Smooth muscle cell (in vitro differentiated cells): Measurements from ENCODE around the gene PSMD7. TPM values are rescaled to one million over a fixed set of nuclear protein-coding genes. Genes with fewer than 3 reads are reported as not detected.

Experiments
- DNase-seq: peaks from one replicate; lab custom pipeline; 2025; ENCODE audit not compliant: unreplicated experiment; lab: John Stamatoyannopoulos, UW
- H2AFZ ChIP-seq: fragments of 200-600 bp; sonication (generic); 2 replicates; pipeline ENCODE4 v1.6.0; 2016; ENCODE audit warnings: antibody characterized with exemption, low read depth, mild to moderate bottlenecking
- H3F3A ChIP-seq: fragments of 200-600 bp; sonication (generic); 2 replicates; pipeline ENCODE4 v1.6.0; 2017; ENCODE audit warnings: antibody characterized with exemption, low read depth
- H3K27ac ChIP-seq: fragments of 200-600 bp; sonication (generic); 2 replicates; pipeline ENCODE4 v1.5.1; 2016; ENCODE audit warnings: low read depth, mild to moderate bottlenecking
- H3K27me3 ChIP-seq: fragments of 200-600 bp; sonication (generic); 2 replicates; pipeline ENCODE4 v1.6.1; 2016; ENCODE audit warnings: low read depth, mild to moderate bottlenecking
- H3K36me3 ChIP-seq: fragments of 200-600 bp; sonication (generic); 2 replicates; pipeline ENCODE4 v1.5.1; 2016; ENCODE audit warnings: low read depth
- H3K4me1 ChIP-seq: fragments of 200-600 bp; sonication (generic); 2 replicates; pipeline ENCODE4 v1.5.1; 2016; ENCODE audit warnings: low read depth
- H3K4me2 ChIP-seq: fragments of 200-600 bp; sonication (generic); 2 replicates; pipeline ENCODE4 v1.6.0; 2016; ENCODE audit warnings: mild to moderate bottlenecking
- H3K4me3 ChIP-seq: fragments of 200-600 bp; sonication (generic); 2 replicates; pipeline ENCODE4 v1.5.1; 2016; ENCODE audit warnings: mild to moderate bottlenecking
- H3K79me2 ChIP-seq: fragments of 200-600 bp; sonication (generic); 2 replicates; pipeline ENCODE4 v1.6.0; 2016; ENCODE audit warnings: low read depth, mild to moderate bottlenecking
- H3K9ac ChIP-seq: fragments of 200-600 bp; sonication (generic); 2 replicates; pipeline ENCODE4 v1.6.0; 2016; ENCODE audit warnings: low read depth
- H3K9me3 ChIP-seq: fragments of 200-600 bp; sonication (generic); replicated peaks from 2 replicates; pipeline ENCODE4 v1.5.1; 2016; ENCODE audit warnings: low read depth
- H4K20me1 ChIP-seq: fragments of 200-600 bp; sonication (generic); 2 replicates; pipeline ENCODE4 v1.6.0; 2016; ENCODE audit warnings: low read depth
- CTCF ChIP-seq: fragments of 200-600 bp; sonication (generic); IDR thresholded peaks from 2 replicates; pipeline ENCODE4 v1.5.1; 2017; ENCODE audit warnings: borderline replicate concordance, mild to moderate bottlenecking, antibody characterized with exemption; ENCODE audit not compliant: insufficient read depth, poor library complexity, severe bottlenecking
- WGBS: methylation state at CpG from one replicate; pipeline ENCODE4 v1.1.7; 2016; ENCODE audit warnings: low lambda C conversion rate; 5-methylcytosine and 5-hydroxymethylcytosine counted together
- polyA plus RNA-seq: library from polyadenylated mRNA; unstranded; fragments of >200 nt; fragmentation: Nextera tagmentation; extraction: Ambion mirVana; gene quantifications from 2 replicates; pipeline ENCODE4 v1.2.1, GENCODE V29; 2016
- total RNA-seq: library from RNA; depleted of rRNA; stranded (reverse); fragments of >200 nt; gene quantifications from 2 replicates; pipeline ENCODE4 v1.2.3, GENCODE V29; 2014

The PSMD7 gene
- total and polyA plus RNA-seq, 2 experiments from 2014 or later: 79.9 to 137 TPM

GRCh38 chr16:74291176-74291575 lies 5.4 kb upstream of the PSMD7 start:
- Histone ChIP-seq H3K36me3 (no peaks in the 10 kb centered on the region), H3K27ac (no peak overlapping the region), H3K4me2 (no peak overlapping the region), H3F3A (no peaks in the 10 kb centered on the region), H3K9ac (no peak overlapping the region), H3K9me3 (no peaks in the 10 kb centered on the region), H3K27me3 (no peaks in the 10 kb centered on the region), H2AFZ (no peak overlapping the region), H4K20me1 (no peaks in the 10 kb centered on the region), H3K79me2 (no peaks in the 10 kb centered on the region), H3K4me3 (no peak overlapping the region), H3K4me1 (peaks cover 6% of the 10 kb centered on the region)
- WGBS: 95% methylated on average over 5 of the region's 5 CpGs
- DNase-seq: no peak
- TF ChIP-seq CTCF: no peak

- Histone ChIP-seq H3K9me3 (no peaks in the 10 kb centered on the region), H3K36me3 (no peaks in the 10 kb centered on the region), H3K4me3 (no peak overlapping the region), H4K20me1 (no peaks in the 10 kb centered on the region), H3K4me2 (no peak overlapping the region), H3K27ac (no peak overlapping the region), H3F3A (no peaks in the 10 kb centered on the region), H3K9ac (no peak overlapping the region), H2AFZ (no peak overlapping the region), H3K4me1 (peaks cover 7% of the 10 kb centered on the region), H3K27me3 (no peaks in the 10 kb centered on the region), H3K79me2 (peaks cover under 1% of the 10 kb centered on the region)
- DNase-seq: no peak
- no peak for TF ChIP-seq CTCF
- 95% methylated on average over 1 of the region's 1 CpG for WGBS
These were observed 4.9 kb upstream of the PSMD7 start for GRCh38 chr16:74291577-74292208.

- H3K9ac ChIP-seq: peak overlapping the region; percentile 99
- peaks cover 10% of the 10 kb centered on the region for H3K36me3 ChIP-seq
- H3K27me3 ChIP-seq: no peaks in the 10 kb centered on the region
- WGBS: 19% methylated on average over 9 of the region's 9 CpGs
- H3F3A ChIP-seq: peaks cover 11% of the 10 kb centered on the region
- peaks cover 17% of the 10 kb centered on the region for H3K4me1 ChIP-seq
- H3K9me3 ChIP-seq: no peaks in the 10 kb centered on the region
- peak overlapping the region; percentile 93 for H3K27ac ChIP-seq
- no peak for DNase-seq
- peak overlapping the region; percentile 99 for H3K4me3 ChIP-seq
- peaks cover 40% of the 10 kb centered on the region for H3K79me2 ChIP-seq
- peaks cover 32% of the 10 kb centered on the region for H4K20me1 ChIP-seq
- TF ChIP-seq CTCF: no peak
- H3K4me2 ChIP-seq: peak overlapping the region; percentile 92
- H2AFZ ChIP-seq: peak overlapping the region; percentile 84
These were observed 546 bp upstream of the PSMD7 start for GRCh38 chr16:74296104-74296431.

- H3K9me3 ChIP-seq: no peaks in the 10 kb centered on the region
- DNase-seq: no peak
- peak overlapping the region; percentile 99 for H3K4me3 ChIP-seq
- peaks cover 11% of the 10 kb centered on the region for H3F3A ChIP-seq
- 1% methylated on average over 27 of the region's 27 CpGs for WGBS
- H3K27ac ChIP-seq: peak overlapping the region; percentile 93
- peaks cover 32% of the 10 kb centered on the region for H4K20me1 ChIP-seq
- peak overlapping the region; percentile 99 for H3K9ac ChIP-seq
- no peak for TF ChIP-seq CTCF
- H3K4me1 ChIP-seq: peaks cover 17% of the 10 kb centered on the region
- peak overlapping the region; percentile 92 for H3K4me2 ChIP-seq
- peak overlapping the region; percentile 84 for H2AFZ ChIP-seq
- peaks cover 14% of the 10 kb centered on the region for H3K36me3 ChIP-seq
- H3K79me2 ChIP-seq: peaks cover 40% of the 10 kb centered on the region
- no peaks in the 10 kb centered on the region for H3K27me3 ChIP-seq
These were observed 591 bp downstream of the PSMD7 start for GRCh38 chr16:74297145-74297665.
